ENCODE results near the gene TSPAN9.

The TSPAN9 gene

DNA sequence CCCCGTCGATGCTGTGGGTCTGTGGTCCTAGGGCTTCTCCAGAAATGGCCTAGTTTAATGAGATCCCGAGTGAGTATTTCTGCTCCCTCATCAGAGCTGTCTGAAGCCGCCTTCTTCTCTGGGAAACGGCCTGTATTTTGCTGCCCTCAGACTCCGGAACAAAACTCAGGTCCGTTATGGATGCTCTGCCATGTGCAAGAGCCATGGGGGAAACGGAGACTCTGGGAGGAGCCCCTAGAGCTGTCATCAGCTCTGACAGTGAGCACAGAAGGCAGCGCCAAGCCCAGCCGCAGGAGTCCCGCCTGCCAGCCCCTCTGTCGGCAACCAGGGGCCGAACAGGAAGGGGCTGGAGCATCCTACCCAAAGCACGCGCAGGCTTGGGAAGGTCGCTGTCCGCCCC lies 221.4 kb downstream of the TSPAN9 start:
- no peaks in the 10 kb centered on the region for H3F3A ChIP-seq (ENCODE audit: control insufficient read depth, insufficient read depth)
- H3K4me3 ChIP-seq (ENCODE audit: low read length) = no peak overlapping the region
- no peak for TF ChIP-seq EZH2phosphoT487 (IDR thresholded peaks at IDR 0.05; ENCODE audit: borderline replicate concordance, low read length)
- TF ChIP-seq, protein P1, sequence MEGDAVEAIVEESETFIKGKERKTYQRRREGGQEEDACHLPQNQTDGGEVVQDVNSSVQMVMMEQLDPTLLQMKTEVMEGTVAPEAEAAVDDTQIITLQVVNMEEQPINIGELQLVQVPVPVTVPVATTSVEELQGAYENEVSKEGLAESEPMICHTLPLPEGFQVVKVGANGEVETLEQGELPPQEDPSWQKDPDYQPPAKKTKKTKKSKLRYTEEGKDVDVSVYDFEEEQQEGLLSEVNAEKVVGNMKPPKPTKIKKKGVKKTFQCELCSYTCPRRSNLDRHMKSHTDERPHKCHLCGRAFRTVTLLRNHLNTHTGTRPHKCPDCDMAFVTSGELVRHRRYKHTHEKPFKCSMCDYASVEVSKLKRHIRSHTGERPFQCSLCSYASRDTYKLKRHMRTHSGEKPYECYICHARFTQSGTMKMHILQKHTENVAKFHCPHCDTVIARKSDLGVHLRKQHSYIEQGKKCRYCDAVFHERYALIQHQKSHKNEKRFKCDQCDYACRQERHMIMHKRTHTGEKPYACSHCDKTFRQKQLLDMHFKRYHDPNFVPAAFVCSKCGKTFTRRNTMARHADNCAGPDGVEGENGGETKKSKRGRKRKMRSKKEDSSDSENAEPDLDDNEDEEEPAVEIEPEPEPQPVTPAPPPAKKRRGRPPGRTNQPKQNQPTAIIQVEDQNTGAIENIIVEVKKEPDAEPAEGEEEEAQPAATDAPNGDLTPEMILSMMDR (IDR thresholded peaks at IDR 0.05; ENCODE audit: low read depth, low read length, poor library complexity, severe bottlenecking) = no peak
- no peak overlapping the region for H3K27ac ChIP-seq (ENCODE audit: low read depth, low read length)
- no peaks in the 10 kb centered on the region for H3K36me3 ChIP-seq (ENCODE audit: control insufficient read depth, low read length)
- H3K4me2 ChIP-seq (ENCODE audit: low read length) = no peak overlapping the region
- H4K20me1 ChIP-seq (ENCODE audit: control insufficient read depth, insufficient read depth, low read depth, low read length) = no peaks in the 10 kb centered on the region
- H3K79me2 ChIP-seq (ENCODE audit: control insufficient read depth, low read length) = no peaks in the 10 kb centered on the region
- peaks cover 7% of the 10 kb centered on the region; the same call in 1 of the 2 replicates for H3K27me3 ChIP-seq (ENCODE audit: control insufficient read depth, low read length)
- no peaks in the 10 kb centered on the region for H3K9me2 ChIP-seq (replicated peaks; ENCODE audit: control insufficient read depth, low read length)
- peaks cover 9% of the 10 kb centered on the region for H3K4me1 ChIP-seq (ENCODE audit: control insufficient read depth, low read length)
- H3K9me3 ChIP-seq (ENCODE audit: control insufficient read depth, insufficient read depth, low read length) = no peaks in the 10 kb centered on the region

DNA sequence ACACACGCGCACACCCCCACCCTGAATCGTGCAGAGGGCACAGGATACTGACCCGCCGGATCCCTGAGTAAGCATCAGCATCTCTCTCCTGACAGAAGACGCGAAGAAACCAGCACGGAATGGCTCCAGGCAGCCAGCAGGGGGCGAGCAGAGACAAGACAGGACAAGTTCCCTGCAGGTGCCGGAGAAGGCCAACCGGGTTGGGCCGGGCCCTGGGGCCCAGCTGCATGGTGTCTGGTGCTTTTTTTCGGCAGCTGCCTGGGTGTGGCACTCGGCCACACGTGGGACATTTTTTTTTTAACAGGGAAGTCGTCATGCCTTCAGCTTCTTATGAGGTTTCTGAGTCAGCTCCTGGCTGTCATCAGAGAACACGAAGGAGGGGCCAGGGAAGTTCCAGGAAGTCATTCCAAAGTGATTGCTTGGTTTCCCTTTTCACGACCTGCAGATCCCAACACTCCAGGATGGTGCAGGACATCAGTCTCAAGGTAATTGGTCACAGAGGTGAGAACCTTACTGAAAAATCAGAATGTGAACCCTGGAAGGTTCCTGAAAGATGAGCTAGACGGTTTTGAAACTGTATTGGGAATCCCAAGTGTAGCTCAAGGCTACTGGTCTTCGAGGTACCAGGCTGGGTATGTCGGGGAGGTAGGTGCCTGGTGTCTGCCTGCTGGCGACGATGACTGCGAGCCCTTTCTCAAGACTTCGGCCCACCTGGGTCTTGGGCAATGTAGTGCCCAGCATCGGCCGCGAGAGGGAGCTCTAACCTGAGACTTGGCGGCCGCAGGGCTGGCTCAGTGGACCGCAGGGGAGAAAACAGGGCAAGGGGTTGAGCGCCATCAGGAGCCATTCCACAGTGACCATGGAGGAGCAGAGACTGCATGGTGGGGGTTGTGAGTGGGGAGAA lies 223.0 kb downstream of the TSPAN9 start:
- Histone ChIP-seq H4K20me1 (ENCODE audit: control insufficient read depth, insufficient read depth, low read depth, low read length) (no peaks in the 10 kb centered on the region), H3K27me3 (ENCODE audit: control insufficient read depth, low read length) (peaks cover 7% of the 10 kb centered on the region; the same call in 1 of the 2 replicates), H3K4me2 (ENCODE audit: low read length) (peak overlapping the region; percentile 49), H3K4me3 (ENCODE audit: low read length) (peak overlapping the region; percentile 41), H3K27ac (ENCODE audit: low read depth, low read length) (no peak overlapping the region), H3K9me3 (ENCODE audit: control insufficient read depth, insufficient read depth, low read length) (no peaks in the 10 kb centered on the region), H3K36me3 (ENCODE audit: control insufficient read depth, low read length) (no peaks in the 10 kb centered on the region), H3K79me2 (ENCODE audit: control insufficient read depth, low read length) (no peaks in the 10 kb centered on the region), H3K4me1 (ENCODE audit: control insufficient read depth, low read length) (peaks cover 9% of the 10 kb centered on the region), H3K9me2 (replicated peaks; ENCODE audit: control insufficient read depth, low read length) (no peaks in the 10 kb centered on the region), H3F3A (ENCODE audit: control insufficient read depth, insufficient read depth) (no peaks in the 10 kb centered on the region)
- TF ChIP-seq, protein P1 (IDR thresholded peaks at IDR 0.05; ENCODE audit: low read depth, low read length, poor library complexity, severe bottlenecking) = peak; percentile 83
- TF ChIP-seq EZH2phosphoT487 (IDR thresholded peaks at IDR 0.05; ENCODE audit: borderline replicate concordance, low read length) = no peak

DNA sequence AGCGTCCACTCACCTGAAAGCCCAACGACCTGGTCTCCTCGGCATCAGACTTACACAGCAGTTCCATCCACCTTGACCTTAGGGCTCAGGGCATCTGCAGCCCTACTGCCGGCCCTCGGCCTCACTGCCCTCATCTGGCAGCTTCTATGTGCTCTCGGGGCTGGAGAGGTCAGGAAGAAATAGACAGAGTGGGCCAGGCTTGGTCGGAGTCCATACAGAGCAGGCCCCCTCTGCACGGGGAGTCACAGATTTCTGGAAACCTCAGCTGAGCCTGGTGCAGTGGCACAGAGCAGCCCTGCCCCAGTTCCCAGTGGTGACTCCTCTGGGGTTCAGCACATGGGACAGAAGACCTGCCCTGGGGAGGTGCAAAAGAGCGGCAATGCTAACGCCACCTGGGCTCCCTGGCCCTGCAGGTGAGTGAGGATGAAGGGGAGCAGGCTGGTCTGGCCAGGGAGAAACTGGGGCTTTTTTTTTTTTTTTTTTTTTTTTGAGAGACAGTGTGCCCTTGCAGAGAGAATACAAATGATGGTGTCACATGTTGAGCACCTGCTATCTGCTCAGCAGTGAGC lies 223.7 kb downstream of the TSPAN9 start:
- H3K27ac ChIP-seq (ENCODE audit: low read depth, low read length) = no peak overlapping the region
- TF ChIP-seq, protein P1 (IDR thresholded peaks at IDR 0.05; ENCODE audit: low read depth, low read length, poor library complexity, severe bottlenecking) = no peak
- TF ChIP-seq EZH2phosphoT487 (IDR thresholded peaks at IDR 0.05; ENCODE audit: borderline replicate concordance, low read length) = no peak
- no peaks in the 10 kb centered on the region for H4K20me1 ChIP-seq (ENCODE audit: control insufficient read depth, insufficient read depth, low read depth, low read length)
- H3K27me3 ChIP-seq (ENCODE audit: control insufficient read depth, low read length) = peaks cover 7% of the 10 kb centered on the region; the same call in 1 of the 2 replicates
- H3K4me3 ChIP-seq (ENCODE audit: low read length) = no peak overlapping the region
- H3K9me2 ChIP-seq (replicated peaks; ENCODE audit: control insufficient read depth, low read length) = no peaks in the 10 kb centered on the region
- H3K4me1 ChIP-seq (ENCODE audit: control insufficient read depth, low read length) = peaks cover 9% of the 10 kb centered on the region
- H3K9me3 ChIP-seq (ENCODE audit: control insufficient read depth, insufficient read depth, low read length) = no peaks in the 10 kb centered on the region
- H3K4me2 ChIP-seq (ENCODE audit: low read length) = peak overlapping the region; percentile 49; the same call in 1 of the 2 replicates
- no peaks in the 10 kb centered on the region for H3F3A ChIP-seq (ENCODE audit: control insufficient read depth, insufficient read depth)
- no peaks in the 10 kb centered on the region for H3K79me2 ChIP-seq (ENCODE audit: control insufficient read depth, low read length)
- H3K36me3 ChIP-seq (ENCODE audit: control insufficient read depth, low read length) = no peaks in the 10 kb centered on the region

All from DOHH2 (cell line).